Karpas-422 (cell line): ENCODE results near the gene GGN. TPM values are rescaled to one million over a fixed set of nuclear protein-coding genes. Genes with fewer than 3 reads are reported as not detected.
"Not testable (repeated sequence)": the region's sequence is repeated elsewhere in the genome, so short reads cannot be mapped to it uniquely, and the experiment has no call there.

Experiments used
- DNase-seq: peaks from one replicate; pipeline ENCODE4 v3.0.0-alpha.2; 2015
- H2AFZ ChIP-seq: fragments of 200-600 bp; sonication (generic); 2 replicates; pipeline ENCODE4 v1.6.1; 2014; ENCODE audit warnings: antibody characterized with exemption, low read length, mixed read lengths
- H3K27ac ChIP-seq: fragments of 200-600 bp; sonication (generic); 2 replicates; pipeline ENCODE4 v1.5.1; 2014; ENCODE audit warnings: mild to moderate bottlenecking, low read length, moderate library complexity
- H3K27me3 ChIP-seq: fragments of 200-600 bp; sonication (generic); 2 replicates; pipeline ENCODE4 v1.6.1; 2014; ENCODE audit warnings: low read length, mixed read lengths
- H3K36me3 ChIP-seq: fragments of 200-600 bp; sonication (generic); 2 replicates; pipeline ENCODE4 v1.6.1; 2014; ENCODE audit warnings: low read length, mixed read lengths; ENCODE audit not compliant: insufficient read depth
- H3K4me1 ChIP-seq: fragments of 200-600 bp; sonication (generic); 2 replicates; pipeline ENCODE4 v1.6.1; 2014; ENCODE audit warnings: mild to moderate bottlenecking, low read length, mixed read lengths
- H3K4me2 ChIP-seq: fragments of 200-600 bp; sonication (generic); 2 replicates; pipeline ENCODE4 v1.6.1; 2014; ENCODE audit warnings: low read length, low read depth, mild to moderate bottlenecking; ENCODE audit not compliant: poor library complexity, severe bottlenecking
- H3K4me3 ChIP-seq: fragments of 200-600 bp; sonication (generic); 2 replicates; pipeline ENCODE4 v1.5.1; 2014; ENCODE audit warnings: mild to moderate bottlenecking, antibody characterized with exemption, low read length, mixed read lengths
- H3K79me2 ChIP-seq: fragments of 200-600 bp; sonication (generic); 2 replicates; pipeline ENCODE4 v1.6.1; 2014; ENCODE audit warnings: mild to moderate bottlenecking, low read length, mixed read lengths
- H3K9ac ChIP-seq: fragments of 200-600 bp; sonication (generic); 2 replicates; pipeline ENCODE4 v1.6.0; 2014; ENCODE audit warnings: low read length
- H3K9me2 ChIP-seq: fragments of 200-600 bp; sonication (generic), shearing (Covaris generic); replicated peaks from 2 replicates; pipeline ENCODE4 v1.6.0; 2014; ENCODE audit warnings: mild to moderate bottlenecking, low read length, moderate library complexity; ENCODE audit not compliant: insufficient read depth
- H3K9me3 ChIP-seq: fragments of 300-700, 200-600 bp; sonication (generic); 2 replicates; pipeline ENCODE4 v1.6.1; 2014; ENCODE audit warnings: low read length, mixed read lengths
- H4K20me1 ChIP-seq: fragments of 200-600 bp; sonication (generic); 2 replicates; pipeline ENCODE4 v1.6.1; 2014; ENCODE audit warnings: mild to moderate bottlenecking, antibody characterized with exemption, low read length, low read depth; ENCODE audit not compliant: insufficient read depth
- total RNA-seq: library from RNA; depleted of rRNA; stranded (reverse); fragments of >200 nt; shearing (Covaris generic); gene quantifications from 2 replicates; pipeline ENCODE4 v1.2.3, GENCODE V29; 2014; ENCODE audit warnings: low replicate concordance

Gene GGN
- total RNA-seq, 1 experiment from 2014 or later = not detected

DNA sequence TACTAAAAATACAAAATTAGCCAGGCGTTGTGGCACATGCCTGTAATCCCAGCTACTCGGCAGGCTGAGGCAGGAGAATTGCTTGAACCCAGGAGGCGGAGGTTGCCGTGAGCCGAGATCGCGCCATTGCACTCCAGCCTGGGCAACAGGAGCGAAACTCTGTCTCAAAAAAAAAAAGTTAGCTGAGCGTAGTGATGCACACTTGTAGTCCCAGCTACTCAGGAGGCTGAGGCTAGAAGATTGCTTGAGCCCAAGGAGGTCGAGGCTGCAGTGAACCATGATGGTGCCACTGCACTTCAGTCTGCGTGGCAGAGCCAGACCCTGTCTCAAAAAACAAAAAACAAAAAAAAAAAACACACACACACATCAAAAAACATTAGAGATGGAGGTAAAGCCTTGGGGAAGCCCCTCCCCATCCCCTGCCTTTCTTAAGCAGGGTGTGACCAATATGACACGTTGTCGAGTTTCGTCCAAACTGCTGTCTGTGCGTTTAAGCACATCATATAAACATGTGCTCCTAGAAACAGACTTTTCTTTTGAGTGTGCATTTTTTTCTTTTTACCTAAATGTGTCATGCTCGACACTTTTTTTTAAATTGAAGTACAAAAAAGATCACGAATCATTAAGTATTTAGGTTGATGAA, 39.3 kb upstream of the GGN start:
- not testable (repeated sequence) for H3K27me3 ChIP-seq, H3K79me2 ChIP-seq, H3K36me3 ChIP-seq, H3K9ac ChIP-seq, H3K4me3 ChIP-seq, H3K9me3 ChIP-seq, H2AFZ ChIP-seq, H3K4me1 ChIP-seq, DNase-seq, H4K20me1 ChIP-seq, H3K4me2 ChIP-seq, H3K27ac ChIP-seq, H3K9me2 ChIP-seq

DNA sequence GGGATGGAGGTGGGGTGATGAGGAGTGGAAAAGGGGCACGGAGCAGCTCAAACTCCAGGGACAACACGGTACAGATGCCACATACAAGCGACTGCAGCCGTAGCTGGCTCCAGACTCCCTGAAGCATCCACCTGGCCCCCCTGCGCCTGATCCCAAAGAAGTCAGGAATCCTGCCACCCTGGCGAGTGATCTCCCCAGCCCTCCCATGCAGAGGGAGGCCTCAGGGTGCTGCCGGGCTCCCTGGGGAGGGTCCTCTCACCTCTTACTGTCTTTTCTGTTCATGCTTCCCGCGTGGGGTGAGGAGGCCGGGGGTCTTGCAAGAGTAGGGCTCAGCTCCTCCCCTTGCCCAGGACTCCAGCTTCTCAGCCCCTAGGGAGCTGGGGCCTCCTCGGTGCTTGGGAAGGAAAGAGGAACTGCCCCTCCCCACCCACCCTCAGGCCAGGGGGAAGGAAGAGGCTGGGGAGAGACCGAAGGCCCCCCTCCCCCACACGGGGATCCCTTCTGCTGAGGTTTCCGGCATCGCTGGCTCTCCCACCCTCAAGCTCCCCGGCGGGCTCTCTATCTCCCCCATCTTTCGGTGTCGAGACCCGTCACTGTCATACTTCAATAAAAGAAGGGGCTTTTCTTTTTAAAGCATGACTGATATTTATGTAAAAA, 38.1 kb upstream of the GGN start, which contains the start of gene RASGRP4:
RASGRP4 (minus strand) TSS at position 410 of the 657 bp plus-strand sequence; CDS start at position 282, 128 bp downstream.
- no peak within 1 kb of the TSS for H3K9ac ChIP-seq
- no peaks in the 10 kb centered on the region for H3K79me2 ChIP-seq
- H3K4me3 ChIP-seq = no peak within 1 kb of the TSS

DNA sequence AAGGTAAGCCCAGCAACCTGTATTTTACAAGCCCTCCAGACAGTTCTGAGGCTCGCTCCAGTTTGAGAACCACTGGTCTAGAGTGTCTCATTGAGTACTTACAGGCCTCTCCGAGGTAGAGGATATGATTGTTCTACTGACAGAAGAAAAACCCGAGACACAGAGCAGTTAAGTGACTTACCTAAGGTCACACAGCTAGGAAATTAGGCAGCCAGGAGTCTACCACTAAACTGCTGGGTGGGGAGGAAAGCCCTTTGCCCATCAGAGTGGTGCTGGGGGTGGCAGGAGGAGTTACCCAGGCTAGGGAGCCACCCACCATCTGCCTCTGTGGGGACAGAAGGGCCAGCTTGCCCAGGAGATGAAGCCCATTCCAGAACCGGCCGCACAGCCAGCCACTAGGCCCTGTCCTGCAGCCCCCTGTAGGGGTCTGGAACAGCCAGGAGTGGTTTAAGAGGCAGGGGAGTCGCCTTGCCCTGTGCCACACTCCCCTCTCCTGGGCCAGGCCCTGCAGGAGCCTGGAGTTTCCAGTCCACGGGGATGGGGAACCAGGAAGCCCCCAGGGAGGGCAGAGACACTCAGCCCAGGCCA, 37.5 kb upstream of the GGN start:
- no peaks in the 10 kb centered on the region for H3K9me3 ChIP-seq
- H3K27me3 ChIP-seq = no peaks in the 10 kb centered on the region
- H3K9me2 ChIP-seq = no peaks in the 10 kb centered on the region
- no peak overlapping the region for H3K4me3 ChIP-seq
- no peak overlapping the region for H3K9ac ChIP-seq
- H4K20me1 ChIP-seq = no peaks in the 10 kb centered on the region
- DNase-seq = no peak
- H3K4me1 ChIP-seq = no peaks in the 10 kb centered on the region
- no peaks in the 10 kb centered on the region for H3K36me3 ChIP-seq
- no peak overlapping the region for H2AFZ ChIP-seq
- H3K4me2 ChIP-seq = no peak overlapping the region
- H3K79me2 ChIP-seq = no peaks in the 10 kb centered on the region
- H3K27ac ChIP-seq = no peak overlapping the region

More for the DNA sequence above, 38.1 kb upstream of the GGN start, which contains the start of gene RASGRP4:
- DNase-seq = no peak
- no peaks in the 10 kb centered on the region for H3K9me3 ChIP-seq
- no peaks in the 10 kb centered on the region for H3K4me1 ChIP-seq
- no peak within 1 kb of the TSS for H3K27ac ChIP-seq
- no peaks in the 10 kb centered on the region for H3K9me2 ChIP-seq
- H4K20me1 ChIP-seq = no peaks in the 10 kb centered on the region
- H3K27me3 ChIP-seq = no peaks in the 10 kb centered on the region
- H2AFZ ChIP-seq = no peak within 1 kb of the TSS
- H3K4me2 ChIP-seq = no peak within 1 kb of the TSS
- no peaks in the 10 kb centered on the region for H3K36me3 ChIP-seq

DNA sequence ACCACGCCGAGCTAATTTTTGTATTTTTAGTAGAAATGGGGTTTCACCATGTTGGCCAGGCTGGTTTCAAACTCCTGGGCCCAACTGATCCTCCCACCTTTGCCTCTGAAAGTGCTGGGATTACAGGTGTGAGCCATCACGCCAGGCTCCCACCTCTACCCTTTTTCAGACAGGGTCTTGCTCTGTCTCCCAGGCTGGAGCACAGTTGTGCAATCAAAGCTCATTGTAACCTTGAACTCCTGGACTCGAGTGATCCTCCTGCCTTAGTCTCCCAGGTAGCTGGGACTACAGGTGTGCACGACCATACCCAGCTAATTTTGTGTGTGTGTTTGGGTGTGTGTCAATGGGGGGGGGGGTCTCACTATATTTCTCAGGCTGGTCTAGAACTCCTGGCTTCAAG, 36.4 kb upstream of the GGN start:
- Histone ChIP-seq H3K9me3 (no peaks in the 10 kb centered on the region), H4K20me1 (no peaks in the 10 kb centered on the region), H3K27me3 (no peaks in the 10 kb centered on the region), H3K9me2 (no peaks in the 10 kb centered on the region), H3K36me3 (no peaks in the 10 kb centered on the region), H3K79me2 (no peaks in the 10 kb centered on the region), H3K4me2 (no peak overlapping the region), H2AFZ (no peak overlapping the region), H3K27ac (no peak overlapping the region), H3K9ac (no peak overlapping the region), H3K4me3 (no peak overlapping the region), H3K4me1 (no peaks in the 10 kb centered on the region)
- DNase-seq = no peak

DNA sequence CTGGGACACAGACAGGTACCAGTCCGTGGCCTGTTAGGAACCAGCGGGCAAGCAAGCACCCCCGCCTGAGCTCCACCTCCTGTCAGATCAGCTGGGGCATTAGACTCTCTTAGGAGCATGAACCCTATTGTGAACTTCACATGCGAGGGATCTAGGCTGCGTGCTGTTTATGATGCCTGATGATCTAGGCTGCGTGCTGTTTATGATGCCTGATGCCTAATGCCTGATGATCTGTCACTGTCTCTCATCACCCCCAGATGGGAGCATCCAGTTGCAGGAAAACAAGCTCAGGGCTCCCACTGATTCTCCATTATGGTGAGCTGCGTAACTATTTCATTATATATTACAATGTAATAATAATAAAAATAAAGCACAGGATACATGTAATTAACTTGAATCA, 34.6 kb upstream of the GGN start:
- H3K4me1 ChIP-seq = peaks cover 4% of the 10 kb centered on the region; the same call in 1 of the 2 replicates
- no peaks in the 10 kb centered on the region for H3K79me2 ChIP-seq
- H3K9me3 ChIP-seq = no peaks in the 10 kb centered on the region
- H2AFZ ChIP-seq = no peak overlapping the region
- H4K20me1 ChIP-seq = no peaks in the 10 kb centered on the region
- H3K4me3 ChIP-seq = no peak overlapping the region
- H3K4me2 ChIP-seq = no peak overlapping the region
- no peaks in the 10 kb centered on the region for H3K27me3 ChIP-seq
- H3K36me3 ChIP-seq = no peaks in the 10 kb centered on the region
- H3K27ac ChIP-seq = no peak overlapping the region
- no peaks in the 10 kb centered on the region for H3K9me2 ChIP-seq
- H3K9ac ChIP-seq = no peak overlapping the region
- DNase-seq = no peak

DNA sequence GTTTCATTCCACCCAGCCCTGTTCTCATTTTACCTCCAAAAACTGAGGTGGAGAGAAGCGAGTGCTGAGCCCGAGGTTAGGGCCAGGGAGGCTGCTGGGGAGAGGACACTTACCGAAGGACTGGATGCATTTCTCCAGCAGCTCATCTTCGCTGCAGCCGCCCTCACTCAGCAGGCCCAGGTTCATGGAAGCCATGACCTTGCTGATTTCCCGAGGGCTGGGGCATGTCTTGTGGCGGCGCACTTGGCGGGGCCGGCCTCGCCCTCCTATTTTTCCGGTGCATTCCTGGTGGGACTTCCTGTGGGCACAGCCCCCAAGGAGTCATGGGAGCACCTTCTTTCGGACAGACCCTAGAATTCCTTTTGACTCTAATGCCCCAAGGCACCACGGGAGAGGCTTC, 34.0 kb upstream of the GGN start:
- Histone ChIP-seq H3K9me3 (no peaks in the 10 kb centered on the region), H3K4me3 (no peak overlapping the region), H2AFZ (no peak overlapping the region), H4K20me1 (no peaks in the 10 kb centered on the region), H3K79me2 (no peaks in the 10 kb centered on the region), H3K4me2 (no peak overlapping the region), H3K27me3 (no peaks in the 10 kb centered on the region), H3K9ac (no peak overlapping the region), H3K4me1 (peaks cover 4% of the 10 kb centered on the region; the same call in 1 of the 2 replicates), H3K9me2 (no peaks in the 10 kb centered on the region), H3K36me3 (no peaks in the 10 kb centered on the region), H3K27ac (no peak overlapping the region)
- DNase-seq = no peak

DNA sequence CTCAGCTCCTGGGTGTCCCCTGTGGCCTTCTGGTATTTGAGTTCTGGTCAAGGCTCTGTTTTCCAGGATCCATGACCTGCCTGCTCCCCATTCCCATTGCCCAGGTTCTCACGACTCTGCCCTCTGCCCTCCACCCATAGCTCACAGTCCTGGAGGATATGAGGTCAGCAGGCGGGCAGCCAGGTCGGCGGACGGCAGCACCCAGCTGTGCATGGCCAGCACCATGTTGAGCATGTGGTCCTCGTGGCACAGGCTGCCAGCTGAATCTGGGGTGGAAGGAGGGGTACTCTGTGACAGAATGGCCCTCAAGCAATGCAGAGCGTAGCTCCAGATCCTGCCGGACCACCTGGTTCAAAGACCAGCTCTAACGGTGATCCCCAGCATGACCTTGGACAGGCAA, 33.1 kb upstream of the GGN start:
- Histone ChIP-seq H2AFZ (no peak overlapping the region), H3K9me3 (no peaks in the 10 kb centered on the region), H3K9me2 (no peaks in the 10 kb centered on the region)

More for the DNA sequence above, 33.1 kb upstream of the GGN start:
- no peak overlapping the region for H3K27ac ChIP-seq
- no peak overlapping the region for H3K9ac ChIP-seq
- H3K4me3 ChIP-seq = no peak overlapping the region
- no peak for DNase-seq
- H3K79me2 ChIP-seq = no peaks in the 10 kb centered on the region
- H3K27me3 ChIP-seq = no peaks in the 10 kb centered on the region
- no peaks in the 10 kb centered on the region for H3K36me3 ChIP-seq
- no peaks in the 10 kb centered on the region for H4K20me1 ChIP-seq
- no peak overlapping the region for H3K4me2 ChIP-seq
- H3K4me1 ChIP-seq = peaks cover 4% of the 10 kb centered on the region; the same call in 1 of the 2 replicates
